Stomach (tissue), 4 donors: ENCODE data around the gene CBLIF.

Source experiments
- CTCF ChIP-seq, 7 experiments: fragments of 450-650 bp in 4 of 7; fragments of 200-600 bp in 3 of 7; sonication (generic) in 3 of 7; IDR thresholded peaks; one replicate each; pipeline ENCODE4 v1.5.1; 2016 to 2019; ENCODE audit warnings: antibody characterized with exemption in 7 of 7, control low read depth in 2 of 7, mild to moderate bottlenecking in 1 of 7
- POLR2A ChIP-seq, 4 donors: fragments of 450-650 bp; IDR thresholded peaks; one replicate each; pipeline ENCODE4 v1.6.1; 2016; ENCODE audit warnings: antibody characterized with exemption in 4 of 4, control low read depth in 2 of 4, mild to moderate bottlenecking in 1 of 4, moderate library complexity in 1 of 4

DNA sequence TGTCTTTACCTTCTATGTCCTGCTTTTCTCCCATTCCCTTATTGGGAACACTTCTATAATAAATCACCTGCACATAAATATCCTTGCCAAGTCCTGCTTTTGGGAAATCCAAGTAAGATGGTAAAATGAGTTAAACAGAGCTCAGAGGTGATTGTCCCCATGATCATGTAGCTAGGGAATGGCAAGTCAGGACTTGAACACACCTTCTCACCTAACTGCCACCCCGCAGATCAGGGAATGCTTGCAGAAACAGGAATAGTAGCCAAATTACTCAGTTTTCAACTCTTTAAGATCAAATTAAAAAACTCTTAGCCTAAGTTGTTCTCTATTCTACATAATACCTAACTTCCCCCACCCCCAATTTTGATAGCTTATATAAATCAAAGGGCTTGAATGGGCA is 49.3 kb upstream of the CBLIF start:
- TF ChIP-seq CTCF (IDR thresholded peaks at IDR 0.05) = no peak
- TF ChIP-seq POLR2A (IDR thresholded peaks at IDR 0.05) = no peak
